GM12801 (cell line): ENCODE measurements around the gene ESPN.

ENCODE experiments used
- TF ChIP-seq, protein P1 (sequence below): IDR thresholded peaks from one replicate; pipeline ENCODE4 v1.5.1; 2011; ENCODE audit warnings: control low read depth; ENCODE audit not compliant: insufficient read length; ENCODE audit errors: extremely low read depth

ESPN gene

DNA sequence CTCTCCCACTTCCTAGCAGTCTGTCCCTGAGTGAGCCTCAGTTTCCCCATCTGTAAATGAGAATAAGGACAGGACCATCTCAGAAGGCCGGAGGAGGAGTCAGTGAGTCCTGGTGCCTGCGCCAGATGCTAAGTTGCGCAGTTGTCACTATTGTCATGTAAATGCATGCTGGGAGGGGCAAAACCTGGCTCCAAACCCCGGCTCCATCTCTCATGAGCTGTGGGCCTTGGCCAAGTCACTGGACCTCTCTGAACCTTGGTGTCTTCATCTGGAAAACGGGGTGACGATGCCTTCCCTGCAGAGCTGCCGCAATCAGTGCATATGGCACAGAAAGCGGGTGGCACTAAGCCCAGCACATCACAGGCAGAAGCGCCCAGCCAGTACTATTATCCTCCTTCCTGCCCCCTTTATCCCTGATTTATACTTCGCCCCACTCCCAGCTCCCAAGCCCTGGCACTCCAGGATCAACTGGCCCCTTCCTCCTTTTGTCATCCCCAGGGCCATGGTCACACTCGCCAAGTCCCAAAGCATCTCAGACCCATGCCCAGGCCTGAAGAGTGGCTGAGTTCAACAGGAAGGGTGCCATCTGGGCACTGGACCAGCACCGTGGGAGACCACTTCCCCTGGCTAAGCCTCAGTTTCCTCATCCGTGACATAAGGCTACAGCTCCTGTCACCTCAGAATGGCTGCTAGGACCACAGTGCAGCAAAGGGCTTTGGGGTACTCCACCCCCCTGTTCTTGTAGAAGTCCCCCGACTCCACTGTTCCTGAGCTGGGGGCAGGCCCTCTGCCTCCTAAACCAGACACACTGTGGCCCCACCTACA, 71.2 kb downstream of the ESPN start:
- TF ChIP-seq, protein P1, sequence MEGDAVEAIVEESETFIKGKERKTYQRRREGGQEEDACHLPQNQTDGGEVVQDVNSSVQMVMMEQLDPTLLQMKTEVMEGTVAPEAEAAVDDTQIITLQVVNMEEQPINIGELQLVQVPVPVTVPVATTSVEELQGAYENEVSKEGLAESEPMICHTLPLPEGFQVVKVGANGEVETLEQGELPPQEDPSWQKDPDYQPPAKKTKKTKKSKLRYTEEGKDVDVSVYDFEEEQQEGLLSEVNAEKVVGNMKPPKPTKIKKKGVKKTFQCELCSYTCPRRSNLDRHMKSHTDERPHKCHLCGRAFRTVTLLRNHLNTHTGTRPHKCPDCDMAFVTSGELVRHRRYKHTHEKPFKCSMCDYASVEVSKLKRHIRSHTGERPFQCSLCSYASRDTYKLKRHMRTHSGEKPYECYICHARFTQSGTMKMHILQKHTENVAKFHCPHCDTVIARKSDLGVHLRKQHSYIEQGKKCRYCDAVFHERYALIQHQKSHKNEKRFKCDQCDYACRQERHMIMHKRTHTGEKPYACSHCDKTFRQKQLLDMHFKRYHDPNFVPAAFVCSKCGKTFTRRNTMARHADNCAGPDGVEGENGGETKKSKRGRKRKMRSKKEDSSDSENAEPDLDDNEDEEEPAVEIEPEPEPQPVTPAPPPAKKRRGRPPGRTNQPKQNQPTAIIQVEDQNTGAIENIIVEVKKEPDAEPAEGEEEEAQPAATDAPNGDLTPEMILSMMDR, result no peak

DNA sequence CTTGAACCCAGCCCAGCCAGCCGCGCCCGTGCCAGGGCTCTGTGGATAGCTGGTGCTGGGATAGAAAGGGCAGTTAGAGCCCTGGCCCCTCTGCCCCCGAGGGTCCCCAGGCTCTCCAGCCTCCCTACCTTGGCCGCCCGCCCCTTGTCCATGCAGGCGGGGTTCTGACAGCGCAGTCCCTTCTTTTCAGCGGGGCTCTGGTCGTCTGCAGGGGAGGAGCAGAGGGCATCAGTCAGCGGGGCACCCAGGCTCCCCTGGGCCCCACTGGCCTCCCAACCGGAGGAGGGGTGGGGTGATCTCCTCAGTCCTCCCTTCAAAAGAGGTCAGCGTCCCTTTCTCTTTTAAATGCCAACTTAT, 71.8 kb downstream of the ESPN start:
- TF ChIP-seq, protein P1, result no peak

DNA sequence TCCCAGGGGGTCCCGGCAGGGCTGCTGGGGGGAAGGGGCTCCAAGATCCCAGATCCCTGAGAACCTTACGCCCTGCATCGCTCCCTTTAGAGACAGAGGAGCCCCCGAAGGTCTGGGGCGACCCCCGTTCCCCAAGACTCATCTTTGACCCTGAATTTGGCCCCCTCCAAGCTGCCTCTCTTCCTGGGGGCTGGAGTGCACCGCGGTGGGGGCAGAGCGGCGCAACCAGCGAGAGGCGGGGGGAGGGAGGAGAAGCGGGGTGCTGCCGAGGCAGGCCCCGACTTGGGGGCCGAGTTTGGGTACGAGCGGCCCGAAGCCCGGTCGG, 72.3 kb downstream of the ESPN start:
- TF ChIP-seq, protein P1, result no peak

DNA sequence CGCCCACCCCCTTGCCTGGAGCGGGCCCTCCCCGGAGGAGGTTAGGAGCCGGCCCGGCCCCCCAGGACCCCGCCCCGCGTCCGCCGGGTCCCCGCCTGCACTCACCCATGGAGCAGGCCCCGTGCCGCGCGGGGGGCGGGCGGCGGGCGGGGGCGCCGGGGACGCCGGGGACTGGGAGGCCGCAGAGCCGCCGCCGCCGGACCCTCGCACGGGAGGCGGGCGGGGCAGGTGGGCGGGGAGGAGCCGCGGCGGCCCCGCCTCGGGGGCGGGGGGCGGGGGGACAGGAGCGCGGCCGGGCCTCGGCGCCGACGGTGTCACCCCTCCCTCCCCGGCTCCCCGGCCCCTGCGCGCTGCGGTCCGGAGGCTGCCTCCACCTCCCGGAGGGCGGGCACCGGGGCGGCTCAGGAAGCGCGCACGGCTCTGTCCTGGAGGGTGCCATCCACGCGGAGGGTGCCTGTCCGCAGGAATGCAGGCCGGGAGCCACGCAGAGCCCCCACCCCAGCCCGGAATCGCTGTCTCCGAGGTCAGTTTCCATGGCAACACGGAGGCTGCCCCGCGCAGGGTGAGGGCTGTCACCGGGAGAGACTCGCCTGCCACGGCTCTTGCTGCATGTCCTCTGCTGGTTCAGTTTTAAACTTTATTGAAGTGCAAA, 72.8 kb downstream of the ESPN start:
- TF ChIP-seq, protein P1, result no peak

DNA sequence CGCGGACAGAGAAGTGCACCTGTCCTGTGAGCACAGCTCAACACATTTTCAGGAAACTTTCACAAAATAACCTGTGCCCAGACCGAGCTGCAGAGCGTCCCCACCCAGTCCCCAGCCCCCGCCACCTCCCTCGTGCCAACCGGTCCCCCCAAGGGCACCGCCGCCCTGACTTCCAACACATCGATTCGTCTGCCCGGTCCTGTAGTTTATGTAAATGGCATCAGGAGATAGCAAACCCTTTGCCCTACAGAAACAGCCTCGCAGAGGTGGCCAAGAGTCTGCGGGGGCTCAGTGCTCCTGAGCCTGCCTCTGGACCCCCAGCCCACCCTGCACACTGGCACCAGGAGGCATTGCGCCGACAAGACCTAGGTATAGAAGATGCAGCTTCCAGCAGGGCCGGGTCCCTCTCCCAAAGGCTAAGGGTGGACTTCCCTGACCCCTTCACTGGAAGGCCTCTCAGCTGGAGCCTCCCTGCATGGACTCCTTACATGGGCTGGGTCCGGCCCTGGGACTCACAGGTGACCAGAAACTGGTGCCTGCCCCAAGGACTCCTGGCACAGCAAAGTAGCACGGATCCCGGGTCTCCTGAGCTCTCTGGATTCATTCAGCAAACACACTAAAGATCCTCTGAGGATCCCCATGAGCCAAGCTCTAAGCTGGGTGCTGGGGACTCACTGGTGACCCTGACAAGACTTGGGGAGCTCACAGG, 73.4 kb downstream of the ESPN start:
- TF ChIP-seq, protein P1, result no peak

DNA sequence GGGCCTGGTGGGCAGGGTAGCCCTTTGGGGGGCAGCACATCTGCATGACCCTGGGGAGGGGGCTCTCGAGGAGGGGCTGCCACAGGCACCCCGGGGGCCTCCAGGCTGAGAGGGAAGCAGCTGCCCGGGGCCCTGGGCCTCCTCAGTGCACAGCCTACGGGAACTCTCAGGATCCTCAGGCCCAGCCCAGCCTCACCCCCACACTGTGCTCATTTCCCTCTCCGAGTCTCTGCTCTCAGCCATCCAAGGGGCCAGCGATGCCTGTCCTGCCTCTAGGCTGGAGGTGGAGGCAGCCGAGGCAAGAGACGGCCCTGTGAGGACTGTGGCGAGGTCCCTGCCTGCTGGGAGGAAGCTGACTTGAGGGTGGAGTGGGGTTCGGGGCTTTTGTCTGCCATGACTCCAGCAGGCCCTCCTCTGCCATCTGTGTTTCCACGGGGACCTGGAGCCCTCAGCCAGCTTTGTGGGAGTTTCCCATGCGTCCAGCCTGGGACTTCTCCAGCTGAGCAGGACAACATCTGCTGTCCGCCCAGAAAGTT, 74.1 kb downstream of the ESPN start:
- TF ChIP-seq, protein P1, result no peak

DNA sequence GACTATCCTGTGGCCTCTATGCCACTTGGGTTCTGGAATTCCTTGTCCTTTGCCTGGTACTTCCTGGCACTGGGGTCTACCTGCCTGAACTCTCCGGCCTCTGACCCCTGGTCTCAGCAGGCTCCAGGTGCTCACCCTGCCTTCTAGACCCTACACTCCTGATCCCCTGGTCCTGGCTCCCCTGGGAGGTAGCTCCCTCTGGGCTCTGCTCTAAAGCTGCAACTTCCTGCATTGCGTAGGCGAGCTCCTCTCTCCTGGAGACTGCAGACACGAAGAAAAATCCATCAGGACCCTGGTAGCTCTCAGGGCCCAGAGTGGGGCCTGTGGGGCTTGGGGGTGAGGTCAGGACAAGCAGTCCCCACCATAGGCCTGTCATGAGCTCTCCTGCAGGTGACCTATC, 74.7 kb downstream of the ESPN start:
- TF ChIP-seq, protein P1, result no peak
